PC-3 (cell line): Measurements from ENCODE around the gene HKDC1. TPM values are rescaled to one million over a fixed set of nuclear protein-coding genes. Genes with fewer than 3 reads are reported as not detected.

Source experiments
- ATAC-seq: fragments of 200-7000 bp; cut with Tn5 transposase; 2 replicates; pipeline ENCODE4 v1.9.1; 2020; ENCODE audit warnings: mild to moderate bottlenecking, moderate library complexity
- BruUV-seq: library from RNA; stranded (reverse); fragments of 400-500 nt; replicated peaks from 2 replicates; lab custom pipeline; 2021; lab: Mats Ljungman, UMichigan
- CTCF ChIA-PET: fragments of 300-600 bp; sonication (Branson Sonifier 250); formaldehyde crosslinking; loops from one replicate; lab custom pipeline; 2022; ENCODE audit warnings: antibody characterized with exemption; lab: Charles Lee
- POLR2A ChIA-PET: fragments of 300-600 bp; sonication (Branson Sonifier 250); formaldehyde crosslinking; loops from one replicate; lab custom pipeline; 2022; ENCODE audit warnings: antibody characterized with exemption; ENCODE audit not compliant: unreplicated experiment; lab: Charles Lee
- DNase-seq: peaks from one replicate; pipeline ENCODE4 v3.0.0-alpha.2; 2015
- H2AFZ ChIP-seq: fragments of 300-600 bp; sonication (generic); 2 replicates; pipeline ENCODE4 v1.6.0; 2016; ENCODE audit warnings: antibody characterized with exemption, low read length
- H3F3A ChIP-seq: fragments of 300-600 bp; sonication (generic); one replicate; pipeline ENCODE4 v1.6.0; 2017; ENCODE audit warnings: antibody characterized with exemption, low read length, control low read depth, mild to moderate bottlenecking; ENCODE audit not compliant: unreplicated experiment
- H3K27ac ChIP-seq: fragments of 300-600 bp; sonication (generic); 2 replicates; pipeline ENCODE4 v1.5.1; 2016; ENCODE audit warnings: mild to moderate bottlenecking, low read length
- H3K27me3 ChIP-seq: fragments of 300-600 bp; sonication (generic); 2 replicates; pipeline ENCODE4 v1.6.1; 2016; ENCODE audit warnings: low read length, mixed read lengths
- H3K36me3 ChIP-seq: fragments of 300-600 bp; sonication (generic); 2 replicates; pipeline ENCODE4 v1.6.1; 2016; ENCODE audit warnings: low read depth, mixed run types, low read length, mixed read lengths
- H3K4me1 ChIP-seq: fragments of 300-600 bp; sonication (generic); 2 replicates; pipeline ENCODE4 v1.5.1; 2016; ENCODE audit warnings: low read length; ENCODE audit not compliant: insufficient read depth
- H3K4me2 ChIP-seq: fragments of 300-600 bp; sonication (generic); 2 replicates; pipeline ENCODE4 v1.6.0; 2016; ENCODE audit warnings: low read length
- H3K4me3 ChIP-seq: fragments of 300-600 bp; sonication (generic); 2 replicates; pipeline ENCODE4 v1.5.1; 2016; ENCODE audit warnings: mild to moderate bottlenecking, low read length, mixed read lengths
- H3K79me2 ChIP-seq: fragments of 300-600 bp; sonication (generic); 2 replicates; pipeline ENCODE4 v1.6.1; 2017; ENCODE audit warnings: low read length, mixed read lengths
- H3K9ac ChIP-seq: fragments of 300-600 bp; sonication (generic); 2 replicates; pipeline ENCODE4 v1.6.0; 2016; ENCODE audit warnings: mild to moderate bottlenecking, low read length
- H3K9me2 ChIP-seq: fragments of 300-600 bp; sonication (generic); replicated peaks from 2 replicates; pipeline ENCODE4 v1.6.1; 2016; ENCODE audit warnings: mixed run types, low read length, mixed read lengths
- H3K9me3 ChIP-seq: fragments of 300-600 bp; sonication (generic); 2 replicates; pipeline ENCODE4 v1.6.1; 2016; ENCODE audit warnings: low read length, mixed read lengths
- H4K20me1 ChIP-seq: fragments of 300-600 bp; sonication (generic); 2 replicates; pipeline ENCODE4 v1.6.1; 2016; ENCODE audit warnings: low read length, mixed read lengths
- CTCF ChIP-seq: fragments of 300-600 bp; sonication (generic); conservative IDR thresholded peaks from 2 replicates; pipeline ENCODE4 v1.5.1; 2017; ENCODE audit warnings: antibody characterized with exemption, low read depth, mild to moderate bottlenecking, low read length
- EZH2 ChIP-seq: fragments of 300-600 bp; sonication (generic); IDR thresholded peaks from one replicate; pipeline ENCODE4 v1.6.1; 2017; ENCODE audit warnings: antibody characterized with exemption, mild to moderate bottlenecking, low read length; ENCODE audit not compliant: unreplicated experiment
- EZH2phosphoT487 ChIP-seq: fragments of 300-600 bp; sonication (generic); IDR thresholded peaks from 2 replicates; pipeline ENCODE4 v1.6.1; 2018; ENCODE audit warnings: mild to moderate bottlenecking, antibody characterized with exemption, low read length, borderline replicate concordance
- intact Hi-C: fragments of 100-400 bp; cut with micrococcal nuclease; formaldehyde crosslinking; loops from 2 replicates; pipeline ENCODE4 v1.9.0; 2023
- total RNA-seq: library from RNA; depleted of rRNA; stranded (reverse); fragments of >200 nt; gene quantifications from 2 replicates; pipeline ENCODE4 v1.2.3, GENCODE V29; 2014

HKDC1 gene
- total RNA-seq, 1 experiment from 2014 or later = 0.44 TPM

GRCh38 chr10:69179743-69180524 is 40.2 kb upstream of the HKDC1 start, which contains the start of gene SUPV3L1:
Gene SUPV3L1 (plus strand): TSS chr10:69180234. CDS start chr10:69180292, 58 bp downstream.
- POLR2A ChIA-PET = no interaction called here
- peak within 1 kb of the TSS; percentile 75 for H3K27ac ChIP-seq
- H3K9me2 ChIP-seq = no peaks in the 10 kb centered on the region
- H3K27me3 ChIP-seq = no peaks in the 10 kb centered on the region
- peaks cover 21% of the 10 kb centered on the region; the same call in 1 of the 2 replicates for H3K36me3 ChIP-seq
- H3K4me2 ChIP-seq = peak within 1 kb of the TSS; percentile 83
- intact Hi-C loops = loop anchor here (2.0 kb wide), 2 partner anchors 43 to 55 kb away; partner anchors contain the start of gene VPS26A
- peak within 1 kb of the TSS; percentile 84 for H2AFZ ChIP-seq
- H3K9ac ChIP-seq = peak within 1 kb of the TSS; percentile 93
- H3K4me3 ChIP-seq = peak within 1 kb of the TSS; percentile 83
- peak; percentile 99 for DNase-seq
- CTCF ChIA-PET = no interaction called here
- no peaks in the 10 kb centered on the region for H3K9me3 ChIP-seq
- peaks cover 22% of the 10 kb centered on the region for H4K20me1 ChIP-seq
- H3K4me1 ChIP-seq = peaks cover 23% of the 10 kb centered on the region
- ATAC-seq = peak; percentile 88
- peaks cover 50% of the 10 kb centered on the region for H3K79me2 ChIP-seq
- BruUV-seq = no TSS peak
- TF ChIP-seq EZH2phosphoT487 (no peak), CTCF (no peak), EZH2 (no peak)
- H3F3A ChIP-seq = peaks cover 4% of the 10 kb centered on the region

- DNase-seq (peak; percentile 29), ATAC-seq (peak; percentile 16)
- Histone ChIP-seq H2AFZ (peak overlapping the region; percentile 84), H3K9me2 (no peaks in the 10 kb centered on the region), H3K4me1 (peaks cover 23% of the 10 kb centered on the region), H3K27ac (peak overlapping the region; percentile 75), H3K9me3 (no peaks in the 10 kb centered on the region), H3K27me3 (no peaks in the 10 kb centered on the region), H3F3A (peaks cover 5% of the 10 kb centered on the region), H3K36me3 (peaks cover 24% of the 10 kb centered on the region; the same call in 1 of the 2 replicates), H3K4me3 (peak overlapping the region; percentile 83), H4K20me1 (peaks cover 25% of the 10 kb centered on the region), H3K9ac (peak overlapping the region; percentile 93), H3K4me2 (peak overlapping the region; percentile 83), H3K79me2 (peaks cover 56% of the 10 kb centered on the region)
- TSS peak; percentile 51 for BruUV-seq
- CTCF ChIA-PET = no interaction called here
- POLR2A ChIA-PET = no interaction called here
- intact Hi-C loops = loop anchor here (2.0 kb wide), 2 partner anchors 42 to 56 kb away; partner anchors contain the start of gene VPS26A
- TF ChIP-seq EZH2phosphoT487 (no peak), EZH2 (no peak), CTCF (no peak)
Measured at GRCh38 chr10:69180525-69181204, 39.5 kb upstream of the HKDC1 start.
